Esophagus squamous epithelium (tissue), 5 donors: ENCODE data around the gene NAV2. TPM values are rescaled to one million over a fixed set of nuclear protein-coding genes. Genes with fewer than 3 reads are reported as not detected.
A peak's percentile ranks its signal among the peaks of the same experiment; 100 is the strongest.

Source experiments
- DNase-seq: peaks from one replicate; lab custom pipeline; 2025; lab: John Stamatoyannopoulos, UW
- H3K27ac ChIP-seq, 4 donors: fragments of 200-600 bp; sonication (generic); one replicate each; pipeline ENCODE4 v1.5.1; 2016 to 2019; ENCODE audit warnings: mild to moderate bottlenecking in 1 of 4
- H3K27me3 ChIP-seq, 4 donors: fragments of 200-600 bp; sonication (generic); 1 replicate in 3 of 4; 2 replicates in 1 of 4; pipeline versions ENCODE4 v1.5.1 to v1.6.0; 2017 to 2021; ENCODE audit warnings: antibody characterized with exemption in 1 of 4
- H3K36me3 ChIP-seq, 3 donors: fragments of 200-600 bp; sonication (generic); one replicate each; pipeline ENCODE4 v1.5.1; 2016 to 2019
- H3K4me1 ChIP-seq, 3 donors: fragments of 200-600 bp; sonication (generic); one replicate each; pipeline ENCODE4 v1.5.1; 2017 to 2019
- H3K4me3 ChIP-seq, 4 donors: fragments of 200-600 bp; sonication (generic); 1 replicate in 3 of 4; 2 replicates in 1 of 4; pipeline ENCODE4 v1.5.1; 2016 to 2019; ENCODE audit warnings: mild to moderate bottlenecking in 2 of 4, moderate library complexity in 1 of 4
- H3K9me3 ChIP-seq, 3 donors: fragments of 200-600 bp; sonication (generic); one replicate each; pipeline ENCODE4 v1.5.1; 2016 to 2019
- CTCF ChIP-seq, 6 experiments: fragments of 450-650 bp in 4 of 6; fragments of 200-600 bp in 2 of 6; sonication (generic) in 2 of 6; IDR thresholded peaks; one replicate each; pipeline ENCODE4 v1.5.1; 2016 to 2019; ENCODE audit warnings: antibody characterized with exemption in 6 of 6, mild to moderate bottlenecking in 4 of 6, moderate library complexity in 4 of 6
- POLR2A ChIP-seq, 4 donors: fragments of 450-650 bp; IDR thresholded peaks; one replicate each; pipeline ENCODE4 v1.6.1; 2017; ENCODE audit warnings: antibody characterized with exemption in 4 of 4, mild to moderate bottlenecking in 4 of 4, moderate library complexity in 3 of 4
- WGBS, 2 donors: methylation state at CpG; one replicate each; pipeline ENCODE4 v1.1.5; 2018; 5-methylcytosine and 5-hydroxymethylcytosine counted together
- intact Hi-C: fragments of 100-400 bp; cut with DNase I; formaldehyde crosslinking; loops from one replicate; pipeline ENCODE4 v1.15.0; 2022
- total RNA-seq, 4 donors: library from RNA; depleted of rRNA; stranded (reverse); fragments of >200 nt; gene quantifications; one replicate each; pipeline ENCODE4 v1.1.0, GENCODE V29; 2016
- donor health status: DM: yes; HTN: yes; CAD: no.

The NAV2 gene
- total RNA-seq, 4 donors from 2014 or later: 4.9 to 19.1 (median 14.6) TPM

- no peaks in the 10 kb centered on the region for H3K9me3 ChIP-seq
- no peak for DNase-seq
Observed at GRCh38 chr11:20055312-20055711, 342.7 kb downstream of the NAV2 start.

DNA sequence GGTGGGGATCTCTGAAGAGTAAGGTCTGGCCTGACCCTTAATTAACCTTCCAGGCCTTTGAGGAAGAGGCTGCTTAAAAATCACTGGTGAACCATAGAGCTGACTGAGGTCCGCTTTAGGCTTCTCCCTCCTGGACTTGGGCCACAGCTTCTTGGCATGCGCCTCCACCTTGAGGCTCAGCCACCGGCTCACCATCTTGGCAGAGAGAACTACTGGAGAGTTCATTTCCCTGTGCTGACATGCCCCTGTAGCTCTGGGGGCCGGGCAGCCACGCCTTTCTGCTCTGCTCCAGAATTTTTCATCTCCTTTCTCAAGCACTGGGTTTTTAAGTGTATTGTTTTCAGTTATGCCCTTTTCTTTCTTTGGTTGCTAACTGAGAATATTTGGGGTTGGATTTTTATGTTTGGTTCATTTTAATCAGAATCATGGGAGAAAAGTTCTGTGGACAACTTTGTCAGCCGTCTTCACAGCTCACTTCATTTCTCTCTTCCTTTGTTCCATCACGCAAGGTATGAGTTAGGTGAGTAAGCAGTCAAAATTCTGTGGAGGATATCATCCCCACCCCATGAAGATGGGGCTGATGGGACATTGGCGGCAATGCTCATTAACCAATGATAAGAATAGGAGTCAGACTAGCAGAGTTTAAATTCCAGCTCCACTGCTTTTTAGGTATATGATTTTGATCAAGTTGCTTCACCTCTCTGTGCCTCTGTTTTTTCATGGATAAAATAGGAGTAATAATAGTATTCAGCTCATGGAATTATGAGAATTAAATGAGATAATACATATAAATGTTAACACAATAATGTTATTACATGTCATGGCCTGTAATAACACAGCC lies 343.7 kb downstream of the NAV2 start:
- Histone ChIP-seq H3K9me3 (no peaks in the 10 kb centered on the region), H3K27ac (peak overlapping the region; percentile 75 to 83 (median 79))
- DNase-seq: no peak

More at GRCh38 chr11:20055312-20055711, 342.7 kb downstream of the NAV2 start:
- no peak overlapping the region for H3K4me3 ChIP-seq
- no peaks in the 10 kb centered on the region for H3K27me3 ChIP-seq
- H3K27ac ChIP-seq: peak overlapping the region; percentile 75 to 83 (median 79)
- intact Hi-C loops: no loop called here
- no peak for TF ChIP-seq CTCF (IDR thresholded peaks at IDR 0.05)
- H3K4me1 ChIP-seq: peaks cover 10 to 92% (median 40%) of the 10 kb centered on the region in 3 donors
- WGBS, 2 donors: 14 to 39% methylated on average over 2 of the region's 2 CpGs
- H3K36me3 ChIP-seq: peaks cover 0 to 66% (median 0%) of the 10 kb centered on the region in 3 donors

DNA sequence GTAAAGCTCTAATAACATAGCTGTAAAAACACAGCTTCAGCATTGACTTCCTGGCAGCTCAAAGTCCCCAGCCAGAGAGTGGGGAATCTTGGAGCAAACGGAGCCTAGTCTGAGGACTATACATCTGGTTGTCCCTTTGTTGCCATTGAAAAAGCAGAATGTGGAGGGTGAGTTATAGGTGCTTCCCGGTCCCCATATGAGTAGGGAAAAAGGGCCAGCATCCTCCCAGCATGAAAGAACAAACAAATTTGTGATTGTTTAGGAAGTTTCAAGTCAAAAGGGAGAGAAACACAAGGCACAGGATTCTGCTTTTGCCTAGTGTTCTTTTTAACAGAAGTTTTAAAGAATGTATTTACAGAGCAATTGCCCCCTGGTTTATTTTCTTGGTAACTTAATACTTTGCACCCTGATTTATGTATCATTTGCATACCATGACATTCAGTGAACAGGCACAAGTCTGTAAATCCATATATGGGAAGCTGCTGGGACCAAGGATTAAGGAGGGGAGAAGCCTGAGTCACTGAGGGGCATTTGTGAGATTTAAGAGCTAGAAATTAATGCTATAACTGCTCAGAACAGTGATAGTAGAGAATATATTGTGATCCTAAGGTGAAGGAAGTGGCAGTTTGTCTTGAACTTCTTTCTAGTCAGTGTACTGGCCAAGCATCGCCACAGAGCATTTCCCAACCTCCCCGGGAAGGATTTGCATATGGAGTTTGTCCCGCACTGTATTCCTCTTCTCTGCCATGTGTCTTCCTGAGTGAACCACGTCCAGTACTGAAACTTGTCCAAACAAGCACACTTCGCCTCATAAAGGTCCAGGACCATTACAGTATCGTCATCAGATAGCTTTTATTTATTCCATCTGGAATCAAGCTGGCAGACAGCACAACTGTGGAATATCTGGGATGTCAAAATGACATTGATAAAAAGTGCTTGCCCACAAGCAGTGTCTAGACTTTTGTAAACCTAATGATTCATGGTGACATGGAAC lies 344.6 kb downstream of the NAV2 start:
- peaks cover 0 to 62% (median 0%) of the 10 kb centered on the region in 3 donors for H3K36me3 ChIP-seq
- no peak for DNase-seq
- intact Hi-C loops: no loop called here

More for the DNA sequence above, 343.7 kb downstream of the NAV2 start:
- H3K4me3 ChIP-seq: no peak overlapping the region
- TF ChIP-seq POLR2A (IDR thresholded peaks at IDR 0.05) (no peak), CTCF (IDR thresholded peaks at IDR 0.05) (no peak)
- intact Hi-C loops: no loop called here
- WGBS, 2 donors: 17 to 48% methylated on average over 7 to 8 of the region's 8 CpGs
- H3K36me3 ChIP-seq: peaks cover 0 to 68% (median 0%) of the 10 kb centered on the region in 3 donors
- H3K27me3 ChIP-seq: no peaks in the 10 kb centered on the region
- H3K4me1 ChIP-seq: peaks cover 9 to 92% (median 42%) of the 10 kb centered on the region in 3 donors

GRCh38 chr11:20058749-20059458 lies 346.3 kb downstream of the NAV2 start:
- Histone ChIP-seq H3K4me1 (peaks cover 9 to 90% (median 49%) of the 10 kb centered on the region in 3 donors), H3K27ac (peak overlapping the region in 3 of 4 donors; percentile 48 to 75 (median 65)), H3K27me3 (no peaks in the 10 kb centered on the region), H3K4me3 (no peak overlapping the region), H3K9me3 (no peaks in the 10 kb centered on the region), H3K36me3 (peaks cover 0 to 66% (median 7%) of the 10 kb centered on the region in 3 donors)
- TF ChIP-seq POLR2A (IDR thresholded peaks at IDR 0.05): no peak
- no peak for TF ChIP-seq CTCF (IDR thresholded peaks at IDR 0.05)
- intact Hi-C loops: no loop called here
- DNase-seq: no peak
- WGBS, 2 donors: 79 to 85% methylated on average over 3 of the region's 3 CpGs

More for the DNA sequence above, 344.6 kb downstream of the NAV2 start:
- H3K4me3 ChIP-seq: no peak overlapping the region
- no peaks in the 10 kb centered on the region for H3K27me3 ChIP-seq
- H3K27ac ChIP-seq: peak overlapping the region; percentile 58 to 83 (median 76)
- TF ChIP-seq POLR2A (IDR thresholded peaks at IDR 0.05): no peak
- no peak for TF ChIP-seq CTCF (IDR thresholded peaks at IDR 0.05)
- peaks cover 9 to 92% (median 46%) of the 10 kb centered on the region in 3 donors for H3K4me1 ChIP-seq
- 30 to 39% methylated on average over 8 of the region's 8 CpGs for WGBS, 2 donors
- no peaks in the 10 kb centered on the region for H3K9me3 ChIP-seq
